ENCODE results near the gene PNMA8B.

The PNMA8B gene

DNA sequence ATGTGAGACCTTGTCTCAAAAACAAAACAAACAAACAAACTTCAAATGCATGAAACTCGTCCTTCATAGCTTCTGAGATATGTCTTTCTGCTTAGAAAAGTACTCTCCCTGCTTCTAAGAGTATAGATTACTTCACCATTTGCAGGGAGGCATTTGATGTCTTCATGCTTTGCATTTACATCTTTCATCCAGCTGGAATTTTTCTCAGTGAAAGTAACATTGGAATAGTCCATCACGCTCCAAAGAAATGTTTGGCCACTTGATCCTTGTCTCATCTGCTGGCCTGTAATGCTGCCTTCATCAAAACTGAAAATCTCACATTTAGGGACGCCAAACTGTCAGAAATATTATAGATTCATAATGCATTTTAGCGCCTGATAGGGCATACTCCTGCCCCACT lies 43.5 kb downstream of the PNMA8B start:
- Histone ChIP-seq H3K4me3 (ENCODE audit: low read depth, low read length) (no peak overlapping the region), H3K9me3 (ENCODE audit: control insufficient read depth, insufficient read depth, low read depth, low read length) (peaks cover 11% of the 10 kb centered on the region), H3K27ac (ENCODE audit: low read depth, low read length) (no peak overlapping the region), H3K27me3 (ENCODE audit: control insufficient read depth, insufficient read depth, low read length) (no peaks in the 10 kb centered on the region), H3K4me1 (ENCODE audit: control insufficient read depth, insufficient read depth, low read length) (no peaks in the 10 kb centered on the region), H3K9ac (ENCODE audit: low read length) (no peak overlapping the region), H3K36me3 (ENCODE audit: control insufficient read depth, insufficient read depth, low read length) (no peaks in the 10 kb centered on the region)

GRCh38 chr19:46451352-46451751 lies 44.3 kb downstream of the PNMA8B start:
- no peaks in the 10 kb centered on the region for H3K4me1 ChIP-seq (ENCODE audit: control insufficient read depth, insufficient read depth, low read length)
- H3K36me3 ChIP-seq (ENCODE audit: control insufficient read depth, insufficient read depth, low read length) = no peaks in the 10 kb centered on the region
- H3K27me3 ChIP-seq (ENCODE audit: control insufficient read depth, insufficient read depth, low read length) = no peaks in the 10 kb centered on the region
- no peak overlapping the region for H3K9ac ChIP-seq (ENCODE audit: low read length)
- no peak overlapping the region for H3K4me3 ChIP-seq (ENCODE audit: low read depth, low read length)
- no peak overlapping the region for H3K27ac ChIP-seq (ENCODE audit: low read depth, low read length)
- H3K9me3 ChIP-seq (ENCODE audit: control insufficient read depth, insufficient read depth, low read depth, low read length) = peaks cover 11% of the 10 kb centered on the region

DNA sequence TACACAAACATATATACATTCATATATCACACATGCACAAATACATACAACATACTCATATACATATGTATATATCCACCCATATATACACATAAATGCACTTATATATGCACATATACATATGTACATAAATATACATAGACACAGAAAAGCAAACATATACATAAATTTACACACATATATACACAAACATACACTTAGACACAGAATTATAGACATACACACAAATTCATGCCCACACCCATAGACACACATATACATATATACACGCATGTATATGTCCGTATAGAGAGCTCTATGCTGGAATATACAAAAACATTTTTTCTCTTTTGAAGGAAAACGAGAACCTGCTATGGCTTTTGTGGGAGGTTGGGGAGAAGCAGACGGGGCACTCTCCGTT lies 44.9 kb downstream of the PNMA8B start:
- no peaks in the 10 kb centered on the region for H3K27me3 ChIP-seq (ENCODE audit: control insufficient read depth, insufficient read depth, low read length)
- H3K4me1 ChIP-seq (ENCODE audit: control insufficient read depth, insufficient read depth, low read length) = no peaks in the 10 kb centered on the region
- no peak overlapping the region for H3K27ac ChIP-seq (ENCODE audit: low read depth, low read length)
- H3K9me3 ChIP-seq (ENCODE audit: control insufficient read depth, insufficient read depth, low read depth, low read length) = peaks cover 11% of the 10 kb centered on the region
- H3K36me3 ChIP-seq (ENCODE audit: control insufficient read depth, insufficient read depth, low read length) = no peaks in the 10 kb centered on the region
- no peak overlapping the region for H3K9ac ChIP-seq (ENCODE audit: low read length)
- H3K4me3 ChIP-seq (ENCODE audit: low read depth, low read length) = no peak overlapping the region

- Histone ChIP-seq H3K27me3 (ENCODE audit: control insufficient read depth, insufficient read depth, low read length) (no peaks in the 10 kb centered on the region), H3K27ac (ENCODE audit: low read depth, low read length) (no peak overlapping the region), H3K36me3 (ENCODE audit: control insufficient read depth, insufficient read depth, low read length) (no peaks in the 10 kb centered on the region), H3K9ac (ENCODE audit: low read length) (no peak overlapping the region), H3K4me3 (ENCODE audit: low read depth, low read length) (no peak overlapping the region), H3K4me1 (ENCODE audit: control insufficient read depth, insufficient read depth, low read length) (no peaks in the 10 kb centered on the region), H3K9me3 (ENCODE audit: control insufficient read depth, insufficient read depth, low read depth, low read length) (peaks cover 9% of the 10 kb centered on the region)
These were observed 46.4 kb downstream of the PNMA8B start for GRCh38 chr19:46449228-46449627.

DNA sequence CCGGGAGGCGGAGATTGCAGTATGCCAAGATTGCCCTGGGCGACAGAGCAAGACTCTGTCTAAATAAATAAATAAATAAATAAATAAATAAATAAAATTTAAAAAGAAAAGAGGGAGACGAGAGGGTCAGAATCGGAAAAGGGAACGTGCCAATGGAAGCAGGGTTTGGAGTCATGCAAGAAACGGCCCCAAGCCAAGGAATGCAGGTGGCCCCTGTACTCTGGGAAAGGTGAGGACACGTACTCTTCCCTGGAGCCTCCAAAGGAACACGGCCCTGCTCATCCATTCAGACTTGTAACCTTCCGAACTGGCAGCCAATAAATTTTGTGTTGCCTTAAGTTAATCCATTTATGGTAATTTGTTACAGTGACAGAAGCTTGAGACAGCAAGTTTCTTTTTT lies 47.1 kb downstream of the PNMA8B start:
- Histone ChIP-seq H3K36me3 (ENCODE audit: control insufficient read depth, insufficient read depth, low read length) (no peaks in the 10 kb centered on the region), H3K9ac (ENCODE audit: low read length) (no peak overlapping the region), H3K27ac (ENCODE audit: low read depth, low read length) (no peak overlapping the region), H3K9me3 (ENCODE audit: control insufficient read depth, insufficient read depth, low read depth, low read length) (peaks cover 9% of the 10 kb centered on the region), H3K27me3 (ENCODE audit: control insufficient read depth, insufficient read depth, low read length) (no peaks in the 10 kb centered on the region), H3K4me1 (ENCODE audit: control insufficient read depth, insufficient read depth, low read length) (no peaks in the 10 kb centered on the region), H3K4me3 (ENCODE audit: low read depth, low read length) (no peak overlapping the region)

DNA sequence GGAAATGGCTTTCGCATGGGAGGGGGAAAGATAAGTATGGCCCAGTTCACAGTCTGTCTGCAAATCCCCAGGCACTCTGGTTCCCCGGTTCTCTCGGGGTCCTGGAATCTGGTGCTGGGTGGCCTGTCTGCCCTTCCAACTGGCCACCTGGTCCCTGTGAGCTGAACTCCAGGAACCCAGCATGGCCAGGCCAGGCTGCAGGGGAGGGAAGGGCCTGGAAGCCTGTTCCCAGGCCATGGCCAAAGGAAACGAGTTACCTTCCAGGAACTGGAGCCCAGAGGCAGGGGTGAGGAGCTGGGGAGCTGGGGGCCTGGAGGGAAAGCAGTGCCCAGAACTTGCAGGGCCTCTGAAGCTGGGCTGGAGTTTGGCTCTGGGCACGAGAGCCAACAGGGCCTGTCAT lies 47.8 kb downstream of the PNMA8B start:
- Histone ChIP-seq H3K36me3 (ENCODE audit: control insufficient read depth, insufficient read depth, low read length) (no peaks in the 10 kb centered on the region), H3K9me3 (ENCODE audit: control insufficient read depth, insufficient read depth, low read depth, low read length) (peaks cover 9% of the 10 kb centered on the region), H3K27me3 (ENCODE audit: control insufficient read depth, insufficient read depth, low read length) (no peaks in the 10 kb centered on the region), H3K4me3 (ENCODE audit: low read depth, low read length) (no peak overlapping the region), H3K4me1 (ENCODE audit: control insufficient read depth, insufficient read depth, low read length) (no peaks in the 10 kb centered on the region), H3K27ac (ENCODE audit: low read depth, low read length) (no peak overlapping the region), H3K9ac (ENCODE audit: low read length) (no peak overlapping the region)

DNA sequence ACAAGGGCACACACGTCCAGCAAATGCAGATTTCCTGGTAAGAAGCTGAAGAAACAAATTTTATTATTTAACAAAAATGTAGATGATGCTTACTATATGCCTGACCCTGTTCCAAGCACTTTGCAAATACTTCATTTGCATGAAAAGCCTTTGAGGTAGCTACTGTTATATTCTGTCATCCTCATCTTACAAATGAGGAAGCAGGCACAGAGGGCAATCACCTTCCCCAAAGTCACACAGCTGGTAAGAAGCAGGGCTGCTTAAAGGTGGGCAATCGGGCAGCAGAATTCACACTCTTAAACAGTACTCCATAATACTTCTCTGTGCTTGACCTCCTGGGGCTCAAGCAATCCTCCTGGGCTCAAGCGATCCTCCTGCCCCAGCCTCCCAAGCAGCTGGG lies 48.7 kb downstream of the PNMA8B start:
- no peak overlapping the region for H3K4me3 ChIP-seq (ENCODE audit: low read depth, low read length)

GRCh38 chr19:46446021-46446420 lies 49.6 kb downstream of the PNMA8B start:
- no peak overlapping the region for H3K27ac ChIP-seq (ENCODE audit: low read depth, low read length)
- no peak overlapping the region for H3K9ac ChIP-seq (ENCODE audit: low read length)
- H3K9me3 ChIP-seq (ENCODE audit: control insufficient read depth, insufficient read depth, low read depth, low read length) = peaks cover 9% of the 10 kb centered on the region
- no peaks in the 10 kb centered on the region for H3K27me3 ChIP-seq (ENCODE audit: control insufficient read depth, insufficient read depth, low read length)
- no peak overlapping the region for H3K4me3 ChIP-seq (ENCODE audit: low read depth, low read length)
- H3K36me3 ChIP-seq (ENCODE audit: control insufficient read depth, insufficient read depth, low read length) = no peaks in the 10 kb centered on the region
- H3K4me1 ChIP-seq (ENCODE audit: control insufficient read depth, insufficient read depth, low read length) = no peaks in the 10 kb centered on the region

More for the DNA sequence above, 48.7 kb downstream of the PNMA8B start:
- peaks cover 9% of the 10 kb centered on the region for H3K9me3 ChIP-seq (ENCODE audit: control insufficient read depth, insufficient read depth, low read depth, low read length)
- H3K9ac ChIP-seq (ENCODE audit: low read length) = no peak overlapping the region
- no peak overlapping the region for H3K27ac ChIP-seq (ENCODE audit: low read depth, low read length)
- H3K27me3 ChIP-seq (ENCODE audit: control insufficient read depth, insufficient read depth, low read length) = no peaks in the 10 kb centered on the region
- no peaks in the 10 kb centered on the region for H3K36me3 ChIP-seq (ENCODE audit: control insufficient read depth, insufficient read depth, low read length)
- no peaks in the 10 kb centered on the region for H3K4me1 ChIP-seq (ENCODE audit: control insufficient read depth, insufficient read depth, low read length)

GRCh38 chr19:46442808-46443450 lies 52.7 kb downstream of the PNMA8B start:
- H3K27ac ChIP-seq (ENCODE audit: low read depth, low read length) = no peak overlapping the region
- no peak overlapping the region for H3K9ac ChIP-seq (ENCODE audit: low read length)
- H3K4me1 ChIP-seq (ENCODE audit: control insufficient read depth, insufficient read depth, low read length) = no peaks in the 10 kb centered on the region

DNA sequence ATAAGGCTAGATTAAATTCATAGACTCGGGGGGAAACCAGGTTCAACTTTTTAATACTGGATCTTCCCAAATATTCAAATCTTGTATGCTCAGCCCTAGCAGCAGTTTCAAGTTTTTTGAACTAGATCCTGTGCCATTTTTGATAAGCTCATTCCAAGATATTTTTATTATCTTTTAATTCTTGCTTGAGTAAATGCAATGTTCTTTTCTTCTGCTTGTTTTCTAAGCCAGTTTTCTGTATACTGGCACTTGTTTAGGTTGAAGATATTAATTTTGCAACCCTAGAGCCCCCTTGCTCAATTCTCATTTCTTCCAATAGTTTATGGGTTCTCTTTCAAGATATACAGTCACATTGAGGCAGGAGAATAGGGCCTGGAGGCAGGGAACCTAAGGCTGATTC lies 53.8 kb downstream of the PNMA8B start:
- Histone ChIP-seq H3K27me3 (ENCODE audit: control insufficient read depth, insufficient read depth, low read length) (no peaks in the 10 kb centered on the region), H3K27ac (ENCODE audit: low read depth, low read length) (no peak overlapping the region), H3K4me3 (ENCODE audit: low read depth, low read length) (no peak overlapping the region), H3K4me1 (ENCODE audit: control insufficient read depth, insufficient read depth, low read length) (no peaks in the 10 kb centered on the region), H3K9me3 (ENCODE audit: control insufficient read depth, insufficient read depth, low read depth, low read length) (no peaks in the 10 kb centered on the region), H3K36me3 (ENCODE audit: control insufficient read depth, insufficient read depth, low read length) (no peaks in the 10 kb centered on the region), H3K9ac (ENCODE audit: low read length) (no peak overlapping the region)

More at GRCh38 chr19:46442808-46443450, 52.7 kb downstream of the PNMA8B start:
- no peaks in the 10 kb centered on the region for H3K9me3 ChIP-seq (ENCODE audit: control insufficient read depth, insufficient read depth, low read depth, low read length)
- H3K27me3 ChIP-seq (ENCODE audit: control insufficient read depth, insufficient read depth, low read length) = no peaks in the 10 kb centered on the region
- no peaks in the 10 kb centered on the region for H3K36me3 ChIP-seq (ENCODE audit: control insufficient read depth, insufficient read depth, low read length)
- H3K4me3 ChIP-seq (ENCODE audit: low read depth, low read length) = no peak overlapping the region

All from HUES6 (cell line).